Frontal cortex (tissue), 4 donors: ENCODE data around the gene HOMER2. TPM values are rescaled to one million over a fixed set of nuclear protein-coding genes. Genes with fewer than 3 reads are reported as not detected.

Experiments
- DNase-seq, 2 donors: peaks; one replicate each; pipeline ENCODE4 v3.0.0; 2012; ENCODE audit warnings: low spot score in 2 of 2
- FAIRE-seq: peaks from 2 replicates; lab custom pipeline; 2012; peaks lifted over from hg19 to GRCh38; lab: Jason Lieb, UNC
- total RNA-seq: library from RNA; depleted of rRNA; stranded (reverse); fragments of >200 nt; gene quantifications from one replicate; pipeline ENCODE4 v1.2.3, GENCODE V29; 2014
- donor health status: control.
- donor health status: control.
- donor health status: control.

Gene HOMER2
- total RNA-seq, 1 donor from 2014 or later = 45.2 TPM

GRCh38 chr15:82810061-82810889 is 142.2 kb downstream of the HOMER2 start:
- peak in 1 of 2 donors; percentile 40 for DNase-seq
- no peak for FAIRE-seq

- DNase-seq (peak; percentile 89 to 90), FAIRE-seq (peak; percentile 95)
Measured at GRCh38 chr15:82809308-82810060, 143.0 kb downstream of the HOMER2 start, which contains the start of gene WHAMM. WHAMM (plus strand) TSS chr15:82809628; CDS start chr15:82809727, 99 bp downstream.

GRCh38 chr15:82808634-82809041 is 143.9 kb downstream of the HOMER2 start:
- FAIRE-seq = no peak
- DNase-seq = no peak

DNA sequence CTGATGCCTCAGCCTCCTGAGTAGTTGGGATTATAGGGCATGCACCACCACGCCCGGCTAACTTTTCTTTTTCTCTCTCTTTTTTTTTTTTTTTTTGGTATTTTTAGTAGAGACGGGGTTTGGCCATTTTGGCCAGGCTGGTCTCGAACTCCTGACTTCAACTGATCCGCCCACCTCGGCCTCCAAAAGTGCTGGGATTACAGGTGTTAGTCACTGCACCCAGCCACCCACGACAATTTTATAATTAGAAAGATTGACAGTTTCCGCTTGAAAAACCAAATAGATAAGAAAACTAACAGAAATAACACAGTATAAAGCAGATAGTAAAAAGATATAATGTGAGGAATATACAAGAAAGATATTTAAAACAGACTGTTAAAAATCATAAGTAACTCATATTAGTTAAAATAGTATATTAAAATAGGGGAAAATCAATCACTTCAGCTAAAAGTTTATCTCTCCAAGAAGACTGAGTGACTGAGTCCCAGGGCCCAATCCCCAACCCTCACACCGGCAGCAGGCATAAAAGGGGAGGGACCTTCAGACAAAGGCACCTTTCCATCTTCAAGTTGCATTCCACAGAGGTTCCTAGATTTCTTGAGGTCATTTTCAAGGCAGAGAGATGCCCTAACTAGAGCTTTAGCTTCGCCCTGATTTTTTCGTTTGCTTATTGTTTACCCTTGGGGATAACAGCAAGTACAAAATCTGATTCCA is 144.4 kb downstream of the HOMER2 start:
- FAIRE-seq (no peak), DNase-seq (no peak)

DNA sequence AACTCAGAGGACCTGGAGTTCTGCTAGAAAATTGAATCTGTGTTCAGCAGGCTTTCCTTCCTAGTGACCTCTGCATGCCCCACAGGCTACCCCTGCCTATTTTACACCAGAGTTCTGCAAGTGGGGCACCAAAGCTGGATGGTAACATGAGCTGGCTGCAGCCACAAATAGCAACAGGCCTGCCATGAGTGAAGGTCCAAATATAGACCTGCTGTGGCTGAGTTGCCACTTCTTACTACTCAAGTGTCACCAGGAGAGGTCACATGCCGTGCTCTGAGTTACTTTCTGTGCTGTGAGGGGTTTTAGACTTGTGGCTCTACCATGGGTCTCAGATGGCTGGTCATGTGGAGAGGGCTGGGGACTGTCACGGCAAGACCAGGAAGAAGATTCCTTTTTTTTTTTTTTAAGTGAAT is 146.5 kb downstream of the HOMER2 start, which contains the start of gene FSD2:
TSS of gene FSD2 (minus strand) at position 76 of the 413 bp plus-strand sequence. CDS start 18,679 bp downstream, outside the sequence.
- FAIRE-seq (no peak), DNase-seq (no peak)

DNA sequence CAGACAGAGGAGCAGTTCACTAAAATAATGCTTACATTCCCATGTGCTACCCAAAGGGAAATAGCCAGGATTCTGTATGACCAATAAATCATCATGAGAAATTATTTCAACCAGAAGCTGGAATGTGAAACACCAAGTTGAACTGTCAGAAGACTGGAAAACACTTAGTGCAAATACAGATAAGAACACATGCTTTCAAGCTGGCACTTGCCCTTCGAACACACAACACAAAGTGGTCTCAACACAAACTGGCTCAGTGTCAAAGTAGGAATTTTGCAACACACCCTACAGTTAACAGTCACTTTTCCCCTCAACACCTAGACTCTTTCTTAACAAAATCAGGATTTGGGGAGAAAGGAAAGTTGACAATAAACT is 148.0 kb downstream of the HOMER2 start:
- no peak for FAIRE-seq
- no peak for DNase-seq

GRCh38 chr15:82803793-82804574 is 148.5 kb downstream of the HOMER2 start:
- DNase-seq = no peak
- FAIRE-seq = no peak

GRCh38 chr15:82802497-82802896 is 150.0 kb downstream of the HOMER2 start:
- FAIRE-seq (no peak), DNase-seq (no peak)

- DNase-seq = no peak
- no peak for FAIRE-seq
Measured at GRCh38 chr15:82799183-82799841, 153.2 kb downstream of the HOMER2 start.

Other genes starting within 250 kb of the HOMER2 start
- gene AP3B2, start 242.8 kb downstream of the HOMER2 start, total RNA-seq = 55.8 TPM
- not detected for gene FSD2, start 146.7 kb downstream of the HOMER2 start, total RNA-seq
- gene WHAMM, start 143.1 kb downstream of the HOMER2 start, total RNA-seq = 4.9 TPM
- gene RAMAC, start 33.5 kb upstream of the HOMER2 start, total RNA-seq = 46.9 TPM
- 10.2 TPM for gene C15orf40, start 58.9 kb upstream of the HOMER2 start, total RNA-seq
- 156 TPM for gene BTBD1, start 114.5 kb upstream of the HOMER2 start, total RNA-seq
- 27.7 TPM for gene TM6SF1, start 154.9 kb upstream of the HOMER2 start, total RNA-seq